Keratinocyte (primary cell): ENCODE data around the gene FRMD3. TPM values are rescaled to one million over a fixed set of nuclear protein-coding genes. Genes with fewer than 3 reads are reported as not detected.

Source experiments
- DNase-seq: peaks from one replicate; pipeline ENCODE4 v3.0.0-alpha.2; 2011; ENCODE audit warnings: low read depth, missing footprints, low spot score
- FAIRE-seq: peaks from 2 replicates; lab custom pipeline; 2011; peaks lifted over from hg19 to GRCh38; lab: Jason Lieb, UNC
- H2AFZ ChIP-seq: 2 replicates; pipeline ENCODE4 v1.6.0; 2012; ENCODE audit warnings: low read length, control low read depth, inconsistent platforms; ENCODE audit not compliant: control insufficient read depth
- H3K27ac ChIP-seq: 2 replicates; pipeline ENCODE4 v1.5.1; 2011; ENCODE audit warnings: low read length; ENCODE audit not compliant: control insufficient read depth, insufficient read depth
- H3K27me3 ChIP-seq: 3 replicates; pipeline ENCODE4 v1.6.0; 2011; ENCODE audit warnings: low read length; ENCODE audit not compliant: control insufficient read depth, insufficient read depth; ENCODE audit errors: extremely low read depth
- H3K36me3 ChIP-seq, 2 experiments: 2 replicates in 1 of 2; 3 replicates in 1 of 2; pipeline ENCODE4 v1.5.1; 2011; ENCODE audit warnings: low read length in 2 of 2, mild to moderate bottlenecking in 1 of 2; ENCODE audit not compliant: control insufficient read depth in 2 of 2, insufficient read depth in 2 of 2; ENCODE audit errors: extremely low read depth in 1 of 2
- H3K4me1 ChIP-seq: 3 replicates; pipeline ENCODE4 v1.5.1; 2011; ENCODE audit warnings: low read length; ENCODE audit not compliant: control insufficient read depth, insufficient read depth; ENCODE audit errors: extremely low read depth
- H3K4me2 ChIP-seq: 3 replicates; pipeline ENCODE4 v1.6.0; 2011; ENCODE audit warnings: low read depth, low read length; ENCODE audit not compliant: control insufficient read depth, insufficient read depth; ENCODE audit errors: extremely low read depth
- H3K4me3 ChIP-seq, 3 experiments: fragments of 200-600 bp in 1 of 3; sonication (generic) in 1 of 3; 2 replicates in 2 of 3; 3 replicates in 1 of 3; pipeline ENCODE4 v1.5.1; 2011 to 2016; ENCODE audit warnings: low read length in 3 of 3, mild to moderate bottlenecking in 3 of 3, control low read depth in 2 of 3, inconsistent platforms in 1 of 3, low read depth in 1 of 3, mixed read lengths in 1 of 3, mixed run types in 1 of 3, moderate library complexity in 1 of 3; ENCODE audit not compliant: control insufficient read depth in 2 of 3, insufficient read depth in 2 of 3; ENCODE audit errors: extremely low read depth in 1 of 3
- H3K79me2 ChIP-seq: 2 replicates; pipeline ENCODE4 v1.6.0; 2012; ENCODE audit warnings: low read length; ENCODE audit not compliant: control insufficient read depth, insufficient read depth
- H3K9ac ChIP-seq: 3 replicates; pipeline ENCODE4 v1.6.0; 2011; ENCODE audit warnings: low read length; ENCODE audit not compliant: control insufficient read depth, insufficient read depth; ENCODE audit errors: extremely low read depth
- H3K9me1 ChIP-seq: 3 replicates; pipeline ENCODE4 v1.6.0; 2011; ENCODE audit warnings: low read length; ENCODE audit not compliant: control insufficient read depth, insufficient read depth; ENCODE audit errors: extremely low read depth
- H3K9me3 ChIP-seq: 2 replicates; pipeline ENCODE4 v1.5.1; 2012; ENCODE audit warnings: low read depth, low read length; ENCODE audit not compliant: control insufficient read depth
- H4K20me1 ChIP-seq: 3 replicates; pipeline ENCODE4 v1.6.0; 2011; ENCODE audit warnings: low read length; ENCODE audit not compliant: control insufficient read depth, insufficient read depth; ENCODE audit errors: extremely low read depth
- EZH2 ChIP-seq: IDR thresholded peaks from one replicate; pipeline ENCODE4 v1.6.1; 2012; ENCODE audit warnings: inconsistent platforms, mild to moderate bottlenecking, low read length, moderate library complexity
- dilution Hi-C: fragments of 300-500 bp; cut with MboI; formaldehyde crosslinking; loops from one replicate; pipeline ENCODE4 v1.7.0; 2020; ENCODE audit warnings: low sequenced_read_pairs; ENCODE audit not compliant: extremely low pct_ligation_motif_present
- polyA plus RNA-seq, 5 experiments: library from polyadenylated mRNA; depleted of rRNA in 3 of 5; stranded (reverse) in 3 of 5; stranded (forward) in 1 of 5; unstranded in 1 of 5; fragments of >200 nt; gene quantifications; 1 replicate in 1 of 5; 2 replicates in 3 of 5; 3 replicates in 1 of 5; pipeline versions ENCODE4 v1.2.1 to v1.2.3, GENCODE V29; 2011 to 2012; ENCODE audit warnings: missing spikeins in 2 of 5, low read depth in 1 of 5, low replicate concordance in 1 of 5
- TF ChIP-seq, protein P1 (sequence below), 3 experiments: IDR thresholded peaks in 1 of 3; conservative IDR thresholded peaks in 1 of 3; optimal IDR thresholded peaks in 1 of 3; 2 replicates in 2 of 3; 3 replicates in 1 of 3; pipeline versions ENCODE3 to v1.5.1; 2011; ENCODE audit warnings: low read length in 3 of 3, mild to moderate bottlenecking in 3 of 3, moderate library complexity in 2 of 3, control low read depth in 1 of 3, inconsistent platforms in 1 of 3; ENCODE audit not compliant: insufficient read depth in 2 of 3; ENCODE audit errors: extremely low read depth in 1 of 3

The FRMD3 gene
- polyA plus RNA-seq, 1 donor (not counting 4 experiments of a cell fraction or from before 2014, with no cell fraction given) = 0.21 TPM

DNA sequence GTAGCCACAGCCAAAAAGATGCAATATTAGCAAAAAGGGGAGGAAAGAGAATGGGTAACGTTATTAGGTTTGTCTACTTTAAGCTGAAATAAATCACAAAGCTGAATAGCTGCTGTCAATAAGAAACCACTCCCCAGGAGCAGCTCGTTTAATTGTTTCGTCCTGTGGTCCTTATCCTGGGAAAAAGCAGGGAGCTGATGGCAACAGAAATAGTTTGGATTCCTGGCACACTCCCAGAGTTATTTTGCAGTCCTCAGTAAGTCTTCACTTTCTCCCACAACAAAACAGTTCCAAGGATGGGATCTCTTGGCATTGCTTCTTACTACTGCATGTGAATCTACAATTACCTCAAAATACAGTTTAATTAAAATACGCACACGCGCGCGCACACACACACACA lies 28.8 kb downstream of the FRMD3 start:
- H3K4me3 ChIP-seq = no peak overlapping the region
- dilution Hi-C loops = no loop called here
- H3K4me2 ChIP-seq = no peak overlapping the region
- H3K9me3 ChIP-seq = no peaks in the 10 kb centered on the region
- H3K36me3 ChIP-seq = no peaks in the 10 kb centered on the region
- H4K20me1 ChIP-seq = no peaks in the 10 kb centered on the region
- no peak overlapping the region for H3K9ac ChIP-seq
- no peaks in the 10 kb centered on the region for H3K4me1 ChIP-seq
- TF ChIP-seq EZH2 = no peak
- TF ChIP-seq, protein P1, sequence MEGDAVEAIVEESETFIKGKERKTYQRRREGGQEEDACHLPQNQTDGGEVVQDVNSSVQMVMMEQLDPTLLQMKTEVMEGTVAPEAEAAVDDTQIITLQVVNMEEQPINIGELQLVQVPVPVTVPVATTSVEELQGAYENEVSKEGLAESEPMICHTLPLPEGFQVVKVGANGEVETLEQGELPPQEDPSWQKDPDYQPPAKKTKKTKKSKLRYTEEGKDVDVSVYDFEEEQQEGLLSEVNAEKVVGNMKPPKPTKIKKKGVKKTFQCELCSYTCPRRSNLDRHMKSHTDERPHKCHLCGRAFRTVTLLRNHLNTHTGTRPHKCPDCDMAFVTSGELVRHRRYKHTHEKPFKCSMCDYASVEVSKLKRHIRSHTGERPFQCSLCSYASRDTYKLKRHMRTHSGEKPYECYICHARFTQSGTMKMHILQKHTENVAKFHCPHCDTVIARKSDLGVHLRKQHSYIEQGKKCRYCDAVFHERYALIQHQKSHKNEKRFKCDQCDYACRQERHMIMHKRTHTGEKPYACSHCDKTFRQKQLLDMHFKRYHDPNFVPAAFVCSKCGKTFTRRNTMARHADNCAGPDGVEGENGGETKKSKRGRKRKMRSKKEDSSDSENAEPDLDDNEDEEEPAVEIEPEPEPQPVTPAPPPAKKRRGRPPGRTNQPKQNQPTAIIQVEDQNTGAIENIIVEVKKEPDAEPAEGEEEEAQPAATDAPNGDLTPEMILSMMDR (optimal IDR thresholded peaks at IDR 0.05 in 1 of 3, IDR thresholded peaks at IDR 0.05 in 1 of 3, conservative IDR thresholded peaks at IDR 0.05 in 1 of 3; ENCODE audit: extremely low read depth in 1 of 3, insufficient read depth in 2 of 3, low read length in 3 of 3) = no peak
- no peak overlapping the region for H3K27ac ChIP-seq
- DNase-seq (no peak), FAIRE-seq (no peak)
- no peaks in the 10 kb centered on the region for H3K79me2 ChIP-seq
- no peaks in the 10 kb centered on the region for H3K9me1 ChIP-seq
- no peak overlapping the region for H2AFZ ChIP-seq
- no peaks in the 10 kb centered on the region for H3K27me3 ChIP-seq

DNA sequence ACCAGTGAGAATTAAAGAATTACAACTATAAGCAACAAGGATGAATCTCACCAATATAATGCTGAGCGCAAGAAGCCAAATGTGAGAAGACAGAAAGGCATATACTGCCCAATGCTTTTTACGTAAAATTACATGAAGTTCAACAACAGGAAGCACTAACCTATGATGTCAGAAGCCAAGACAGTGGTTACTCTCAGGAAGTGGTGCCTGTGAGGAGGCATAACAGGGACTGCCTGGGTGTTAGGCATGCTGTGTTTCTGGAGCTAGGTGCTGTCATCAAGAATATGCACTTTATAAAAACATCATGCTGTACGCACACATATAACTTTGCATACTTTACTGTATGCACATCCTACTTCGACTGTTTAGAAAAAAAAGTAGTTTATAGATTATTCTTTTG lies 30.1 kb downstream of the FRMD3 start:
- dilution Hi-C loops = no loop called here
- Histone ChIP-seq H3K4me2 (no peak overlapping the region), H3K9me1 (no peaks in the 10 kb centered on the region), H2AFZ (no peak overlapping the region), H3K36me3 (no peaks in the 10 kb centered on the region), H3K4me3 (no peak overlapping the region), H3K9me3 (no peaks in the 10 kb centered on the region), H3K9ac (no peak overlapping the region), H3K79me2 (no peaks in the 10 kb centered on the region), H4K20me1 (no peaks in the 10 kb centered on the region), H3K27me3 (no peaks in the 10 kb centered on the region), H3K4me1 (no peaks in the 10 kb centered on the region), H3K27ac (no peak overlapping the region)
- DNase-seq = no peak
- TF ChIP-seq, protein P1 (optimal IDR thresholded peaks at IDR 0.05 in 1 of 3, IDR thresholded peaks at IDR 0.05 in 1 of 3, conservative IDR thresholded peaks at IDR 0.05 in 1 of 3; ENCODE audit: extremely low read depth in 1 of 3, insufficient read depth in 2 of 3, low read length in 3 of 3) = no peak
- TF ChIP-seq EZH2 = no peak
- FAIRE-seq = no peak
